ENCODE data around the gene ZNF256.

ZNF256 gene

DNA sequence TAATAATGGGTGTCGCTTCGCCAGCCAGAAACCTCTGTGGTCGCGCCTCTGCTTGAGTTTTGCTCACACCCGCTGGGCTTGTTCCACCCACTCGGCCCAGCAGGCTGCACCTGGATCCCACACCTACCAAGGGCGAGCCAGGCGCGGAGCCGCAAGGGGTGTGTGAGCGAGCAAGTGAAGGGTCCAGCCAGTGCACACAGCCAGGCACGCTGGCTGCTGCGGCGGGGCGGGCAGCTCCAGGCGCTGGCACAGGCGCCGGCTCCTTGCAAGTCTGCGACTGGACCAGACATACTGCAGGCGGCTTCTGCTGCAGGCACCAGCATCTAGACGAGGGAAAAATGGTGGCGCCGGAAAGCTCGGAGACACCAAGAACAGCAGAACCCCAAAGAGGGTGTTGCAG is 1.8 kb upstream of the ZNF256 start:
- TF ChIP-seq, protein P1, sequence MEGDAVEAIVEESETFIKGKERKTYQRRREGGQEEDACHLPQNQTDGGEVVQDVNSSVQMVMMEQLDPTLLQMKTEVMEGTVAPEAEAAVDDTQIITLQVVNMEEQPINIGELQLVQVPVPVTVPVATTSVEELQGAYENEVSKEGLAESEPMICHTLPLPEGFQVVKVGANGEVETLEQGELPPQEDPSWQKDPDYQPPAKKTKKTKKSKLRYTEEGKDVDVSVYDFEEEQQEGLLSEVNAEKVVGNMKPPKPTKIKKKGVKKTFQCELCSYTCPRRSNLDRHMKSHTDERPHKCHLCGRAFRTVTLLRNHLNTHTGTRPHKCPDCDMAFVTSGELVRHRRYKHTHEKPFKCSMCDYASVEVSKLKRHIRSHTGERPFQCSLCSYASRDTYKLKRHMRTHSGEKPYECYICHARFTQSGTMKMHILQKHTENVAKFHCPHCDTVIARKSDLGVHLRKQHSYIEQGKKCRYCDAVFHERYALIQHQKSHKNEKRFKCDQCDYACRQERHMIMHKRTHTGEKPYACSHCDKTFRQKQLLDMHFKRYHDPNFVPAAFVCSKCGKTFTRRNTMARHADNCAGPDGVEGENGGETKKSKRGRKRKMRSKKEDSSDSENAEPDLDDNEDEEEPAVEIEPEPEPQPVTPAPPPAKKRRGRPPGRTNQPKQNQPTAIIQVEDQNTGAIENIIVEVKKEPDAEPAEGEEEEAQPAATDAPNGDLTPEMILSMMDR (conservative IDR thresholded peaks at IDR 0.05; ENCODE audit: low read depth, low read length), result no peak
- Histone ChIP-seq H3K79me2 (ENCODE audit: insufficient read depth, low read depth) (no peaks in the 10 kb centered on the region), H3K9ac (no peak overlapping the region), H2AFZ (ENCODE audit: low read depth) (no peak overlapping the region), H3K27me3 (ENCODE audit: insufficient read depth, low read depth) (no peaks in the 10 kb centered on the region), H3K36me3 (ENCODE audit: insufficient read depth) (no peaks in the 10 kb centered on the region), H3K4me1 (ENCODE audit: low read depth, poor library complexity, severe bottlenecking) (no peaks in the 10 kb centered on the region), H3K4me3 (IDR thresholded peaks at IDR 0.05; ENCODE audit: insufficient read depth, low read depth, low read length) (no peak overlapping the region), H4K20me1 (ENCODE audit: insufficient read depth) (no peaks in the 10 kb centered on the region), H3K27ac (no peak overlapping the region), H3K4me2 (no peak overlapping the region)

- Histone ChIP-seq H3K36me3 (ENCODE audit: insufficient read depth) (no peaks in the 10 kb centered on the region), H3K79me2 (ENCODE audit: insufficient read depth, low read depth) (no peaks in the 10 kb centered on the region), H3K4me3 (IDR thresholded peaks at IDR 0.05; ENCODE audit: insufficient read depth, low read depth, low read length) (no peak overlapping the region), H3K4me1 (ENCODE audit: low read depth, poor library complexity, severe bottlenecking) (no peaks in the 10 kb centered on the region), H3K27me3 (ENCODE audit: insufficient read depth, low read depth) (no peaks in the 10 kb centered on the region), H3K27ac (no peak overlapping the region), H4K20me1 (ENCODE audit: insufficient read depth) (no peaks in the 10 kb centered on the region), H2AFZ (ENCODE audit: low read depth) (no peak overlapping the region), H3K9ac (no peak overlapping the region), H3K4me2 (no peak overlapping the region)
- TF ChIP-seq, protein P1 (conservative IDR thresholded peaks at IDR 0.05; ENCODE audit: low read depth, low read length), result no peak
Observed at GRCh38 chr19:57947088-57947418, 453 bp downstream of the ZNF256 start.

DNA sequence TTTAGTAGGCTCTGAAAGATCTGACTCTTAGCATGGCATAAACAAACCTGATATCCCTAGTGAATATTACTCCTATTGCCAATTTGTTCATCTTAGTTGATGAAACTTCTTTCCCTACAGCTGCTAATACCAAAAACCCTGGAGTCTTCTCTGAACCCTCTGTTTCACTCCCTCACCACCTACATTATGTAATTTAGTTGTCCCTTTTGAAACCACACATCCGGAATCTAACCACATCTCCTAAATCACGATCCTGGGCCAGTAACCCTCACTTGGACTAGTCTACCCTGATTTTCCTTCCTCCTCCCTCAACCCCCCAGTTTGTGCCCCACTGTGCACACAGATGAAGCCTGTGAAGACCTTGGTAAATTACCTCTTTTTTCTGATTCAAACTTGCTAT is 1.2 kb downstream of the ZNF256 start:
- Histone ChIP-seq H3K4me2 (no peak overlapping the region), H3K36me3 (ENCODE audit: insufficient read depth) (no peaks in the 10 kb centered on the region), H3K4me1 (ENCODE audit: low read depth, poor library complexity, severe bottlenecking) (no peaks in the 10 kb centered on the region), H3K4me3 (IDR thresholded peaks at IDR 0.05; ENCODE audit: insufficient read depth, low read depth, low read length) (no peak overlapping the region), H3K27me3 (ENCODE audit: insufficient read depth, low read depth) (no peaks in the 10 kb centered on the region), H3K27ac (no peak overlapping the region), H2AFZ (ENCODE audit: low read depth) (no peak overlapping the region), H4K20me1 (ENCODE audit: insufficient read depth) (no peaks in the 10 kb centered on the region), H3K9ac (no peak overlapping the region), H3K79me2 (ENCODE audit: insufficient read depth, low read depth) (no peaks in the 10 kb centered on the region)
- TF ChIP-seq, protein P1 (conservative IDR thresholded peaks at IDR 0.05; ENCODE audit: low read depth, low read length), result no peak

GRCh38 chr19:57941593-57941992 is 5.9 kb downstream of the ZNF256 start:
- no peak overlapping the region for H3K4me2 ChIP-seq
- no peak overlapping the region for H3K9ac ChIP-seq
- no peak overlapping the region for H3K27ac ChIP-seq
- H3K4me1 ChIP-seq (ENCODE audit: low read depth, poor library complexity, severe bottlenecking), result no peaks in the 10 kb centered on the region
- no peaks in the 10 kb centered on the region for H4K20me1 ChIP-seq (ENCODE audit: insufficient read depth)
- H2AFZ ChIP-seq (ENCODE audit: low read depth), result no peak overlapping the region
- H3K4me3 ChIP-seq (IDR thresholded peaks at IDR 0.05; ENCODE audit: insufficient read depth, low read depth, low read length), result no peak overlapping the region
- no peaks in the 10 kb centered on the region for H3K79me2 ChIP-seq (ENCODE audit: insufficient read depth, low read depth)
- no peaks in the 10 kb centered on the region for H3K27me3 ChIP-seq (ENCODE audit: insufficient read depth, low read depth)
- TF ChIP-seq, protein P1 (conservative IDR thresholded peaks at IDR 0.05; ENCODE audit: low read depth, low read length), result no peak
- H3K36me3 ChIP-seq (ENCODE audit: insufficient read depth), result no peaks in the 10 kb centered on the region

DNA sequence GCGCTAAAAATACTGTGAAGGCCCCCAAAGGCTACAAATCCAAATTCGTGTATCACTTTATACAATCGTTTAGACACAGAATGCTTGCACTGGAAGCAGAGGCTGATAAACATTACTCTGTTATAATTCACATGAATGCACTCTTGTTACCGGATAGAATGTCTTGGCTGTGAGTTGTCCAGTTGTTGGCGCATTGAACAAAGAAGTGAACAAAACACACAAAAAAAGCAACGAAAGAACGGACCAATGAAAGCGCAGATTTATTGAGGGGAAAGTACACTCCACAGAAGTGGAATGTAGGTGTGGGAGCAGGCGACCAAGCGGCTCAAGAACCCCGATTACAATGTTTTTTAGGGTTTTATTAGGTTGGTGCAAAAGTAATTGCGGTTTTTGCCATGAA is 11.8 kb downstream of the ZNF256 start:
- peaks cover 5% of the 10 kb centered on the region; the same call in 1 of the 2 replicates for H3K27me3 ChIP-seq (ENCODE audit: insufficient read depth, low read depth)
- no peak overlapping the region for H3K9ac ChIP-seq
- no peak overlapping the region for H2AFZ ChIP-seq (ENCODE audit: low read depth)
- H4K20me1 ChIP-seq (ENCODE audit: insufficient read depth), result no peaks in the 10 kb centered on the region
- no peaks in the 10 kb centered on the region for H3K4me1 ChIP-seq (ENCODE audit: low read depth, poor library complexity, severe bottlenecking)
- H3K36me3 ChIP-seq (ENCODE audit: insufficient read depth), result no peaks in the 10 kb centered on the region
- H3K4me2 ChIP-seq, result no peak overlapping the region
- no peaks in the 10 kb centered on the region for H3K79me2 ChIP-seq (ENCODE audit: insufficient read depth, low read depth)
- H3K27ac ChIP-seq, result no peak overlapping the region
- no peak overlapping the region for H3K4me3 ChIP-seq (IDR thresholded peaks at IDR 0.05; ENCODE audit: insufficient read depth, low read depth, low read length)
- TF ChIP-seq, protein P1 (conservative IDR thresholded peaks at IDR 0.05; ENCODE audit: low read depth, low read length), result no peak

Measured in KMS-11 (cell line).